GM21786 (cell line): ENCODE results near the gene FAR1.
A peak's percentile ranks its signal among the peaks of the same experiment; 100 is the strongest.
"Not testable (repeated sequence)": the region's sequence is repeated elsewhere in the genome, so short reads cannot be mapped to it uniquely, and the experiment has no call there.

Experiments used
- ATAC-seq: cut with Tn5 transposase; IDR thresholded peaks from one replicate; pipeline ENCODE4 v1.9.1; 2021; ENCODE audit not compliant: unreplicated experiment

FAR1 gene, protein sequence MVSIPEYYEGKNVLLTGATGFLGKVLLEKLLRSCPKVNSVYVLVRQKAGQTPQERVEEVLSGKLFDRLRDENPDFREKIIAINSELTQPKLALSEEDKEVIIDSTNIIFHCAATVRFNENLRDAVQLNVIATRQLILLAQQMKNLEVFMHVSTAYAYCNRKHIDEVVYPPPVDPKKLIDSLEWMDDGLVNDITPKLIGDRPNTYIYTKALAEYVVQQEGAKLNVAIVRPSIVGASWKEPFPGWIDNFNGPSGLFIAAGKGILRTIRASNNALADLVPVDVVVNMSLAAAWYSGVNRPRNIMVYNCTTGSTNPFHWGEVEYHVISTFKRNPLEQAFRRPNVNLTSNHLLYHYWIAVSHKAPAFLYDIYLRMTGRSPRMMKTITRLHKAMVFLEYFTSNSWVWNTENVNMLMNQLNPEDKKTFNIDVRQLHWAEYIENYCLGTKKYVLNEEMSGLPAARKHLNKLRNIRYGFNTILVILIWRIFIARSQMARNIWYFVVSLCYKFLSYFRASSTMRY

GRCh38 chr11:13668102-13668956 lies at the start of gene FAR1:
FAR1 (plus strand) TSS chr11:13668668; CDS start chr11:13694766, 26,098 bp downstream.
- ATAC-seq, result peak; percentile 89

- no peak for ATAC-seq
Observed at GRCh38 chr11:13620063-13620462, 48.4 kb upstream of the FAR1 start.

DNA sequence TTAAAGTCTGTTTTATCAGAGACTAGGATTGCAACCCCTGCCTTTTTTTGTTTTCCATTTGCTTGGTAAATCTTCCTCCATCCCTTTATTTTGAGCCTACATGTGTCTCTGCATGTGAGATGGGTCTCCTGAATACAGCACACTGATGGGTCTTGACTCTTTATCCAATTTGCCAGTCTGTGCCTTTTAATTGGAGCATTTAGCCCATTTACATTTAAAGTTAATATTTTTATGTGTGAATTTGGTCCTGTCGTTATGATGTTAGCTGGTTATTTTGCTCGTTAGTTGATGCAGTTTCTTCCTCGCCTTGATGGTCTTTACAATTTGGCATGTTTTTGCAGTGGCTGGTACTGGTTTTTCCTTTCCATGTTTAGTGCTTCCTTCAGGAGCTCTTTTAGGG lies 41.6 kb upstream of the FAR1 start:
- ATAC-seq, result not testable (repeated sequence)

GRCh38 chr11:13628634-13629033 lies 39.8 kb upstream of the FAR1 start:
- ATAC-seq, result not testable (repeated sequence)

GRCh38 chr11:13629779-13630178 lies 38.7 kb upstream of the FAR1 start:
- ATAC-seq, result no peak

DNA sequence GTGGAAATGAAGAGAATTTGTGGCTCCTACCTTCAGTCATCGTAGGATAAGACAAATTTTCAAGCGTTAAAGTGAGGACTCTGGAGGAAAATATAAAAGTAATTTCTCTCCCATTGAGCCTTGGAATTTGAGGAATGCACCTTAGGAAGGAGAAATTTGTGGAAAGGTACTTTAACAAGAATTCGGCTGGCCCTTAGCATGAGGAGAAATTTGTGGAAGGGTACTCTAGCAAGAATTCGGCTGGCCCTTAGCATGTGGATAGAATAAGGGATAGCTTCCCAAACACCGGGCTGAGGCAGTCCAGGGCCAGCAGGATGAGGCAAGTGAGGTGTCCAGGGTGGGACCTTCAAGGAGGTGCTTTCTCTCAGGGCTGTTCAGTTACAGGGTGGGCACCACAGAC lies 33.2 kb upstream of the FAR1 start:
- no peak for ATAC-seq

- no peak for ATAC-seq
Observed at GRCh38 chr11:13635804-13636203, 32.7 kb upstream of the FAR1 start.

DNA sequence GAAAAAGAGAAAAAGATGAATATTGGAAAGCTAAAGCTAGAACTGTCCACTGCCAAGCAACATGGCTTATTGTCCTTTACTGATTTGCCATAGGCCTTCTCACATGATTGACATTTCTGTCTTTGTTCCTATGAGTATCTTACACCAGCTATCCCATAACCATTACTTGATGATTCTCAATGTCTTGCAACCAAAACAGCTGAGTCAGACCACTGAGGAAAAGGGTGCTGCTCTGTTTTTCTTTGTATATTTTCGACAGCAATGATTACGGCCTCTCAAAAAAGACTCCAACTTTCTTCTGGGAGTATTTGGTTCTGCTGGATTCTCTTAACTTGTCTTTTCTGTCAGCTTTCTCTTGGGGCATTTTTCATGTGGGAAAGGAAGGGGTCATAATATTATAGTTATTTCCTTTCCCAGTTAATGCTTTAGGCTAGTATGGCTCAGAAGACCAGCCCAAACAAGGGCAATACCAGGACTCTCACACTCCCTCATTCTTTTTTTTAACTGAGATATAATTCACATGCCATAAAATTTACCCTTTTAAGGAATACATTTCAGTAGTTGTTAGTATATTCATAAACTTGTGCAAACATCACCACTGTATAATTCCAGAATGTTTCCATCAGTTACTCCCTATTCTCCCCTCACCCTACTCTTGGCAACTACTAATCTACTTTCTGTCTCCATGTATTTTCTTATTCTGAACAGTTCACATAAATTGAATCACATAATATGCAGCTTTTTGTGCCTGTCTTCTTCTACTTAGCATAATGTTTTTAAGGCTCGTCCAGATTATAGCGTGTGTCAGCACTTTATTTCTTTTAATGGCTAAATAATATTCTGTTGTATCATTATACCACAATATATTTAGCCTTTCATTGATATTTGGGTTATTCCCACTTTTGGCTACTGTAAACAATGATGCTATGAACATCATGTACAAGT lies 31.1 kb upstream of the FAR1 start:
- ATAC-seq, result no peak

GRCh38 chr11:13638422-13638821 lies 30.0 kb upstream of the FAR1 start:
- ATAC-seq, result no peak

GRCh38 chr11:13644997-13645687 lies 23.3 kb upstream of the FAR1 start:
- no peak for ATAC-seq

- ATAC-seq, result no peak
Observed at GRCh38 chr11:13647391-13647790, 21.1 kb upstream of the FAR1 start.

GRCh38 chr11:13649619-13650018 lies 18.8 kb upstream of the FAR1 start:
- ATAC-seq, result no peak

GRCh38 chr11:13651515-13651914 lies 17.0 kb upstream of the FAR1 start:
- not testable (repeated sequence) for ATAC-seq

DNA sequence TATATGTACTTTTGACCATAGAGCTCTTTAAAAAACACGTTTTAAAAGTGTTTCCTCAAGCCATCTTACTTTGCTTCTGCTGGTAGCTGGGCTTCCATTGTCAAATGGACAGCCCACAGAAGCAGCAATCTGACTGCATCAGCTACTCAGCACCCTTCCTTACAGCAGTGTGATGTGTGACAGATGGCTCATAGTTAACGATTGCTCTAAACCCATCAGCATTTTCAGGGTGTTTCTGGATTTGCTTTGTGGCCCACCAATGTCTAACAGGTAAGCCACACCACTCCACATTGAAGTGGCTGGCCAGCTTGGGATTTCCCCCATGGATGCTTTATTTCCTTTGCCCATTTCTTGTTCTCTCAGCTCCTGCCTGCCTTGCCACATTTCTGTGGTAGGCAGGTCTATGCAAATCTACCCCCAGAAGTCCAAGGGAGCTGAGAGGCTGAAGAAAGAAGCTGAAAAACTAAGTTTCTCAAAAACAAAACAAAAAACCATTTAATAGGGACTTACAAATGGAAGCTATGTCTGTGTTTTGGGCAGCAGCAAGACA lies 7.3 kb upstream of the FAR1 start:
- ATAC-seq, result no peak

GRCh38 chr11:13663631-13664071 lies 4.8 kb upstream of the FAR1 start:
- ATAC-seq, result no peak

DNA sequence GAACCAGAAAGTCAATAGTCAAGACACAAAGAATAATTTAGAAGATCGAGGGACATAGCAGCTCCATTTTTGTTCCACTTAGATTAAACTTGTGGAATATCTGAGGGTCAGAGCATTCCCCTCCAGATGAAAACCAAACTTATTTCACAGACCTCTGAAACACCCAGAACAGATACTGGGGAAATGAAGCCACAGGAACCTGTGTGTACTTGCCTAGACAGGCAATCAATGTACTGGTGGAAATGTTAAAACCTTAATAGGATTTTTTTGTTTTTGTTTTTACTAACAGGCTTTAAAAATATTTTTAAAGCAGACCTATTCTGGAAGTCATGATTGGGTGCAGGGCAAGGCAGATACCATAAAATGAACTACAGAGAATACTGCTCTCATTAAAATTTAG lies 4.1 kb upstream of the FAR1 start:
- no peak for ATAC-seq

DNA sequence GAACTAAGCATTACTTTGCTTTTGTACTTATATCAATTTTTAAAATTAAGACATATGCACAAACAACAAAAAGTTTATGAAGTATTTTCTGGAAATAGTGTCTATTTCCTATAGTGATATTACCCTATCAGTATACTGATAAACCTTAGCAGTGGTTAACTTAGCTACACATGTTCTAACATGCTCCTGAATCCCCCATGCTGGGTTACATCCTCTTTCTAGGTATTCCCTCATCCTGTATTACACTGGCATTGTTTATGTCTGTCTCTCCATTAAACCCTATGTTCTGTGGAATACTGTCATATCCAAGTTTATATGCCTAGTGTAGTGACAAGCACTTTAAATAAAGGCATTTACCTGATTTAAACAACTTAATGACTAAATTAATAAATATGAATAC lies 1.8 kb upstream of the FAR1 start:
- ATAC-seq, result no peak

GRCh38 chr11:13667245-13667644 lies 1.2 kb upstream of the FAR1 start:
- no peak for ATAC-seq

- ATAC-seq, result no peak
Observed at GRCh38 chr11:13667795-13668101, 720 bp upstream of the FAR1 start.

GRCh38 chr11:13668957-13669521 lies 571 bp downstream of the FAR1 start:
- peak; percentile 3 for ATAC-seq
